Measurements from ENCODE around the gene KCNT1.

DNA sequence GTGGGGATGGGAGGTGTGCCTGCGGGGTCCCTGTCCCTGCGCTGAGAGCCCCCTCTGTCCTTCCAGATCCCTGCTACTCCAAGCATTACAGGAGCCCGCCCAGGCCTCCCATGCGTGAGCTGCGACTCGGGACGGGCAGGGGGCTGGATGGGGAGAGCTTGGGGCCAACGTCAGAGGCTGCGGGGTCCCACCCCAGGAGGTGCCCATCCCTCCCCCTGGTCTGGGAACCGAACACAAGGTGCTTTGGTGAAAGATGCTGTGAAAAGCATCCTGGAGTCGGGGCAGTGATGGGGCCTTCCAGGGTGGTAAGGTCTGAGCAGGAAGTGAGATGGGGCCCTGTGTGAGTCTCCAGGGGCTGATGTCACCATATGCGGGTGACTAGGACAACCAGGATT, 36.2 kb upstream of the KCNT1 start:
- TF ChIP-seq CTCF (conservative IDR thresholded peaks at IDR 0.05; ENCODE audit: low read depth, low read length): no peak
- no peak for TF ChIP-seq EZH2 (IDR thresholded peaks at IDR 0.05; ENCODE audit: borderline replicate concordance, low read depth, low read length, poor library complexity, severe bottlenecking)
